Vagina (tissue), 2 donors: Measurements from ENCODE around the gene PTPRA.

Experiments
- CTCF ChIP-seq, 3 experiments: fragments of 450-650 bp in 2 of 3; fragments of 200-600 bp in 1 of 3; sonication (generic) in 1 of 3; IDR thresholded peaks; one replicate each; pipeline ENCODE4 v1.5.1; 2017 to 2019; ENCODE audit warnings: antibody characterized with exemption in 3 of 3, mild to moderate bottlenecking in 2 of 3, moderate library complexity in 2 of 3
- POLR2AphosphoS5 ChIP-seq, 2 donors: sonication (generic); formaldehyde crosslinking; IDR thresholded peaks; one replicate each; pipeline ENCODE4 v1.9.0; 2017; ENCODE audit warnings: antibody characterized with exemption in 2 of 2, mild to moderate bottlenecking in 2 of 2, low read depth in 1 of 2; ENCODE audit not compliant: insufficient read depth in 1 of 2

- TF ChIP-seq CTCF (IDR thresholded peaks at IDR 0.05) = no peak
- no peak for TF ChIP-seq POLR2AphosphoS5 (IDR thresholded peaks at IDR 0.05; ENCODE audit: insufficient read depth in 1 of 2, low read depth in 1 of 2)
Observed at GRCh38 chr20:2907519-2907918, 34.2 kb downstream of the PTPRA start.
